GM03348 (cell line): Measurements from ENCODE around the gene SNPH.

Experiments
- DNase-seq: peaks from one replicate; pipeline ENCODE4 v3.0.0; 2012; ENCODE audit warnings: low spot score

Gene SNPH

DNA sequence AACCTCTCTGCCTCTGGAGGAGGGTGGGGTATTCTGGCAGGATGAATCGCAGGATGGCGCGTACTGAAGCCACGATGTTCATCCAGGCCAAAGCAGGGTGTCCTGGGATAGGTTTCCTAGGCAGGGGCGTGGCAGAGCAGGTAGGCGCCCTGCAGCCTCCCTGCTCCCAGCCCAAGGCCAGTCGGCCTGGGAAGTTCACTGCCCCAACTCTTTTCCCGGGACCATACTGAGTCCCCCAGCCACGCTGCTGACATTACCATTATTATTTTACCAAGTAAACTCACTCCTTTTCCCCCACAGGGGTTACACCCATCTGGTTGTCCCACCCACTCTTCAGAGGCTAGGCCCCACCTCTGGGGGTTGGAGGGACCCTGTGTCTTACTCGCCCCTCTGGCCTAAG, 41.1 kb downstream of the SNPH start:
- DNase-seq = no peak

GRCh38 chr20:1307571-1307971, 41.5 kb downstream of the SNPH start:
- DNase-seq = no peak

- DNase-seq = no peak
Measured at GRCh38 chr20:1308067-1308701, 42.1 kb downstream of the SNPH start.

DNA sequence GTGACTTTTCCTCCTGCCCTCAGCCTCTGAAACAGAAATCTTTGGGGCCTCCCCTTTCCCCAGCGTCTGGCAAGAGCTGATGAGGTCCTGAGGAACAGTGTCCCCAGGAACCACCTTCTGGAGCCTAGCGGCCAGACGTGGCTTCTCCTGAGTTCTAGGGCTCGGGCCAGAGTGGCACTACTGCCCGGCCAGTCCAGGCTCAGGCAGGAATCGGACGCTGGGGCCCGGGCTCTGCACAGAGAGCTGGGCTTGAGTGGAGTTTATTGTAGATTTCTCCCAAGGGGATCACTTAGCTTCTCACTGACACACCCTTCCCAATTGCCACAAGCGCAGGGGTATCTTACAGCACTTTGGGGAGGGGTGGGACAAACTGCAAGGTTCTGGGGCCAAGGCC, 42.6 kb downstream of the SNPH start:
- DNase-seq = no peak

DNA sequence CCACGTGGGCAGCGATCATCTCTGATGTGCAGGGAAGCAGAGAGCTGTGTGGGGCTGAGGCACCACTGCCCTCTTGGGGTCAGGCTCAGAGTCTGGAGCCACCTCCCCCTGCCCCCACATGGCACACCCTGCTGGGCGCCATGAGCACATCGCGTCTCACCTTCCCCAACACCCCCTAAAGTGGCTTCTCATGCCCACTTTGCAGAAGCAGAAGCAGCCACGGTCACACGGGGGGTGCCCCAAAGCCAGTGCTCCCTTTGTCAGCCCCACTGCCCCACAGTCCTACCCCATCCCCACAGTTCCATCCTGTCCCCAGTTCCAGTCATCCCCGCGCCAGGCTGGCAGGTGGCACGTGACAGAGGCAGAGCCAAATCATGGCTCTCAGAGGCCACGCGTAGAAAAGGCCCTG, 43.3 kb downstream of the SNPH start:
- DNase-seq = no peak

DNA sequence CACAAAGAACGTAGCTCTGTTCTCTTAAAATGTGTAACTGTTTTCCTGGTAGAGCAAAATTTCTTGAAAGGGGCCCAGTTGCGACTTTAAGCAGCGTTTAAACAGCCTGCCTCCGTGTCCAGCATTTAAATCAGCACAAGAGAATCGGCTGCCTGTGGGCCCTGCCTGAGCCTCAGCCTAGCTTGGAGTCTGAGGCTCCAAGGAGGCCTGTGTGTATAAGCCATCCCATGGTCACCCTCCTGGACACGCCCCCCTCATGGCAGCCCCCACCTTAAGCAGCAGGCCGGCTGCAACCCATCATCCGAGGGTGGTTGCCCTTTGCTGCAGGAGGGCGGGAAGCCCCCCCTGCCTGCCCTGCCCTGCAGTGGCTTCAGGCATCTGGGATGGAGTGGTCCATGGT, 44.0 kb downstream of the SNPH start:
- no peak for DNase-seq

DNA sequence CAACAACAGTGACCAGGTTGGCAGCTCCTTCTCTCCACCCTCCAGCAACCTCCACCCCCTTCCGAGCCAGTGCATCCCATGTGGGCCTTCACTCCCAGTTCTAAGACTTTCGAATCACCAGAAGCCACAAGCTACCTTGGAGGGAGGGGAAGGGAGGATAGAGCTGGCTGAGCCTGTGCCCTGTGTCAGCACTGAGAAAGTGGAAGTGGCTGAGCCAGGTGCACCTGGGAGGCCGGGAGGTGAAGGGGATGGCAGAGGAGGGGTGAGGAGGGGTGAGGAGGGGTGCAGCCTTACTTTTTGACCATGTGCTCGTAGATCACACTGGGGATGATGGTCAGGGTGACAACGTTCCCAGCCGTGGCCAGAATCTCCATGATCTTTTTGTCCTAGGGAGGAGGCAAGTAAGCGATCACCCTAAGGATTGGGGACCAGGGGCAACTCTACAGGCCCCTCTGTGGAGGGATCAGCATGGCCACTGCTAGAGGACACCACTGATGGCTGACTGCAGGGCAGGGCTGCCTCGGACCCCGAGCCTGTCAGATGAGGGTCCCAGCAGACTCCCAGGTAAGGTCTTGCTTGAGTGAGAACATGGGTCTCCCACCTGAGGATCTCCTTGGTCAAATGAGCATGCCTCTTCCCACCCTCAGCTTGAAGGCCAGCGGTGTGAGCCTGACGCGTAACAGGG, 44.6 kb downstream of the SNPH start:
- DNase-seq = no peak

- DNase-seq = no peak
Measured at GRCh38 chr20:1312308-1312707, 46.2 kb downstream of the SNPH start.

DNA sequence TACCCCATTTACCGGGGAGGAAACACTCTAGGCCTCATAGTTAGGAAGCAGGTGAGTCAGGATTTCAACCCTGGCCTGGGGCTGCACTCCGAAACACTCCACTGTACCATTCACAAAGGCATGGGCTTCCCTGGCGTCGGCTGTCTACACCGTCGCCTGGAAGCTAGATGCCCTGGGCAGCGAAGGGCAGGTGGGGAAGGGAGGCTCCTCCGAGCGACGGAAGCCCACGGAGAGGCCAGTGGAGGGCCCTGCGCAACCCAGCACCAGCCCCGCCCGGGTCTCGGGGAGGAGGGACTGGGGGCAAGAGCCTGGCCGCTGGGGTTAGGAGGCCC, 46.8 kb downstream of the SNPH start:
- DNase-seq = no peak

DNA sequence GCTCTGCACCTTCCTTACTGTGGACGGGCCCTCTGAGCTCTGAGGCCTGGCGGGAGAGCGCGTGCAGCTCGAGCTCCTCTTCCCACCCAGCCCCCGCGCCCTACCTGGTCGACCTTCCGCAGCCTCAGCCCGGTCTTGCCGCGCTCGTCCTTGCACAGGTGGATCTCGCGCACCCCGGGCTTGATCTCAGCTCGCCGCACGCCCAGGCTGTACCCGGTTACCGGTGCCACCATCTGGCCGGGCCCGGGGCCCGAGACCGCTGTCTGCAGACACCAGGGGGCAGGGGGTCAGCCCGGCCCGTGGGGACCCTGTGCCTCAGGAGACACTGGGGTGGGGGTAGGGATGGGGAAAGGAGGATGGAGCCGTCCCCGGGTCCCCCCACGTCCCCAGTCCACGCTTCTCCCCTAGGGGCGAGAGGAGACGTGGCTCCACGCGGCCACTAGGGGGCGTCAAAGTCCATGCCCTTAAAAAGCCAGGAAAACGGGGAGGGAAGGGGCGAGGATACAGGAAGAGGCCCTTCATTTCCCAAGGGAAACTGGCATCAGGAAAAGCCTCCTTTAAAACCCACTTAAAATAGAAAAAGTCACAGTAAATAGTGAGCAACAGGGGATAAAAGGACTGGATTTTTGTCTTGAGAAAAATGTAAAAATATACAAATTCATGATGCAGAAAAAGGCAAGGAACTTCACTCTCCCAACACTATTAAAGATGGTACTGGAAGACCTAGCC, 47.3 kb downstream of the SNPH start:
- DNase-seq = peak; percentile 92

- no peak for DNase-seq
Measured at GRCh38 chr20:1315804-1316203, 49.7 kb downstream of the SNPH start.

DNA sequence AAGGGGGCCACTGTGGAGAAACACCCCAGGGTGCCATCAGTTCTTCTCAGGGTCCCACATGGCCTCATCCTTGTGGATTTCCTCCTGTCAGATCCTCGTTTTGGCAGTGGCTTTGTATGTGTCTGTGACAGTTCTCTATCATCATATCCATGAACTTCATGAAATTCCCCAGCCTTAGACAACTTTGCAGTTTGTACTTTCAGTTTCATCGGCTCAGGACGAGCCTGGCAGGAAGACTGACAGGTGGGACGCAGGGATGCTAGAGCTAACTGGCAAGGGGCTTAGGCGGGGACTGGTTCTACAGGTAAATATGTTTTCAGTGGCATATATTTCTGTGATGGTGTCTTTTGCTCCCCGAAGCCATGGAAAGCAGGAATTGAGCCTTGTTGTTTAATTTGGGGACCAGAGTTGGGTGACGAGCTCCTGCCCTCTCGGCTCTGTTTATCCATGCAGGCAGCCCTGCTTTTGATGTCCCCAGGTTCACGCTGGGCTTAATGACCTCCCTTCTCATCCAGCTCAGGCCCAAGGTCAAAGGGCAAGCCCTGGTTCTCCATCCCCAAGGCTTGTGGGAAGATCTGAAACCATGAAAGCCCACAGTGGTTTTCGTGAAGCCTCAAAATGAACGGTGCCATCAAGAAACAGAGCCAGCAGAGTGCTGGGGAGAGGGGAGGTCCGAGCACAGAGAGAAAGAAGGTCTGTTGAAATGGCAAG, 51.6 kb downstream of the SNPH start:
- DNase-seq = no peak

- DNase-seq = no peak
Measured at GRCh38 chr20:1319051-1319450, 53.0 kb downstream of the SNPH start.

- DNase-seq = no peak
Measured at GRCh38 chr20:1319462-1319861, 53.4 kb downstream of the SNPH start.

DNA sequence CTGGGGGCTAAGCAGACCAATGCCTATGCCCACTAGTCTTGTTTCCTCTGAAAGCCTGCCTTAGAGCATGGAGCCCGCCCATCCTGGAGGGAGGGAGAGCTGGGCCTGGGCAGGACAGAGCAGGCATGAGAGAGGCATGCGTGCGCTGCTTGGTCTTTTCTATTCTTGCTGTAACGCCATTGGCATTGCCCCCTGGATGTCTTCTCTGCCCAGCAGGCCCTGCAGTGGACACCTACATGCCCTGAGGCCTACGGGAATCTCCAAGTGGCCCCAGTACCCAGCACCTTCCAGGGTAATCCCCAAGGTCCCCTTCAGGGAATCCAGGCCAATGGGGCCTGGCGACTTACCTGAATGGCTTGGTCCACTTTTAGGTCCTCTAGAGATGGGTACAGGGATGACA, 53.9 kb downstream of the SNPH start:
- DNase-seq = no peak

DNA sequence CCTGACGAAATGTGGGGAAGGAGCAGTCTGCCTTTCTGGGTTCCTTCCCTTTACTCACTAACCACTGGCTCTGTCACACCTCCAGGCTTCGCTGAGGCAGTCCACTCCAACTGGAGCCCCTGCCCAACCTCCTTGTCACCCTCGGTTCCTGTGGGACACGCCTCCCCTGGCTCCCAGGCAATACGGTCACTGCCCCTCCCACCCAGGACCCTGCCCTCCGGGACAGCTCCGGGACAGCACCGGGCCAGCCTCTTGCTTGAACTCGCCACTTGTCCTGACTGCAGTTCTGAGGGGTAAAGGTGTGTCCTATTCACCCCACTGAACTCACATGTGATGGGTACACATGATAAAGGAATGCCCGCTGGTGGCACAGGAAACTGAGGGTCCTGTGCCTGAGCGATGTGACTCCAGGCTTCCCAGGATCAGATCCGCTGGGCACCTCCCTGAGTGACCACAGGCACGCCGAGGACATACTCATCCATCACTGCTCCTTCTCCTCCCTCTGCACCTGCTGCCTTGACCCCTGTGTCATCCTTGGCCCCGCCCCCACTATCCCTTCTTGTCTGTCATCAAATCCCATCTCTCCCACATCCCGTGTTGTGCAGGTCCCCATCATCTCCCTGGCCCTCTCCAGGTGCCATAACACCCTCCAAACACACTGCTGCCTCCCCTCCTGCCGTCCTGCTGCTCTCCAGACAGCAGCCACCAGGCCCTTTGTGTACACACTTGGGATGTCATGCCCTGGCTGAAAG, 55.0 kb downstream of the SNPH start:
- no peak for DNase-seq

DNA sequence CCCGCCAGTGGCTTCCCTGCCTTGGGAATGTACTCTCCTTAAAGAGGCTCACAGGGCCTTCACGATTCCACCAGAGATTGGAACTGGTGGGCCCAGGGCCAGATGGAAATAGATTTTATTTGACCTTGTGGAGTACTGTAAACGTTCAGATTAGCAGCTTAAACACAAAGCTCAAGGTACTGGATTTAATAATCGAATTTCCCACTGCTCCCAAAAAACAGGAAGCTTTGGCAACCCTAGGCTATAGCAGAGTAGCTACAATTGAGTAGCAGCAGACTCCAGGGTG, 55.5 kb downstream of the SNPH start:
- DNase-seq = no peak

- DNase-seq = peak; percentile 86
Measured at GRCh38 chr20:1322511-1323245, 56.6 kb downstream of the SNPH start.

DNA sequence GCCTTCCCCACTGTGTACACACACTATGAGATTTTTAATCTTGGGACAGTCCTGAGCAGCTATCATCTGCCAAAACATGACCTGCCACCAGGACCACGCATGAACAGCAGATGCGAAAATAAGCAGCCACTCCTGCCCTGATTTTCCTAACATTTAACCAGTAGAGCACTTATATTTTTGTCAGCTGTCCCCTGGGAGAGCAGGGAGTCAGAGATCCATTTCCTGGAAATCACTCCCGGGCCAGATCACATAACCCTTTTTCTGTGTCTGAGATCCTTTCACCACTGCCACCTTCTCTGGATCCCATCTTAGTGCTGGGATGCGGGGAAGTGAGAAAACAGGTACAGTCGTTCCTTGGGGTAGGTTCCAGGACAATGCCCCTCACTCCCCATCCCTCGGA, 57.2 kb downstream of the SNPH start:
- no peak for DNase-seq

DNA sequence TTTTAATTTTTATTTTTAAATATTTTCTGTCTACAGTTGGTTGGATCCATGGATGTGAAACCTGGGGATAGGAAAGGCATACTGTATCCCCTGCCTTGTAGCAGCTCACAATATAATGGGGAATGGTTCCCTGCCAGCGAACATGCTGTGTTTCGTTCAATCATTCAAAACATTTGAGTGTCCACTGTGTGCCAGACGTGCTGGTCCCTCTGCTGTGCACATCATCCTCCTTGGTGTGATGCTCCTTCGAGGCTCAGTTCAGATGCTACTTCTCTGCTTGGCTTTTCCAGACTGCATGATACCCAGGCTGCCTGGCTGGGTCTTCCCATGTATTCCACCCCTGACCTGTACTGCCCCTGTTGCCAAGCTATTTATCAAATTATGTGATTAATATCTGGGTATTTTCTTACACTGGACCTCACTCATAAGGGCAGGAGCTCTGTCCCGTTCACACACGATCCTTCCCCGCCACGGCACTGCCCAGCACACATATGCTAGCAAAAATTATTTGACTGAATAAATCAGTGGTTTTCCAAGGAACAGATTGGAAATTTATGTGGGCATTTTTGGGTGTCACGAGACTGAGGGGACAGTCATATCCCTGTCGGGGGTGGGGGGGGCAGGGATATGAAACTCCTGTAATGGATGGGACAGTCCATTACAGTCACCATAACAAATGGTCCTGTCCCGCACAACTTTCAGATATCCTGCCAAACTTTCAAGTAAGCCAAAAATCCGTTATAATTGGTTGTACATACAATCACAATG, 57.9 kb downstream of the SNPH start:
- no peak for DNase-seq

GRCh38 chr20:1324598-1325172, 58.6 kb downstream of the SNPH start:
- peak; percentile 54 for DNase-seq
